Left lung (tissue), 10 donors: Measurements from ENCODE around the gene FUCA2. TPM values are rescaled to one million over a fixed set of nuclear protein-coding genes. Genes with fewer than 3 reads are reported as not detected.

ENCODE experiments used
- ATAC-seq: fragments of 200-7000 bp; cut with Tn5 transposase; one replicate; pipeline ENCODE4 v1.9.1; 2020; ENCODE audit warnings: moderate library complexity
- DNase-seq, 4 donors: peaks; one replicate each; pipeline ENCODE4 v3.0.0-alpha.2; 2013 to 2020
- H3K27ac ChIP-seq, 2 donors: fragments of 200-600 bp; sonication (generic) in 1 of 2; one replicate each; pipeline versions ENCODE4 v1.5.0 to v1.8.0; 2020 to 2021
- H3K27me3 ChIP-seq, 2 donors: fragments of 200-600 bp; sonication (generic) in 1 of 2; one replicate each; pipeline versions ENCODE4 v1.5.0 to v1.8.0; 2020 to 2021
- H3K36me3 ChIP-seq, 2 donors: fragments of 200-600 bp; sonication (generic) in 1 of 2; one replicate each; pipeline versions ENCODE4 v1.5.0 to v1.8.0; 2020 to 2021
- H3K4me1 ChIP-seq, 2 donors: fragments of 200-600 bp; one replicate each; pipeline ENCODE4 v1.8.0; 2021
- H3K4me3 ChIP-seq, 2 donors: fragments of 200-600 bp; sonication (generic) in 1 of 2; one replicate each; pipeline versions ENCODE4 v1.5.0 to v1.8.0; 2020 to 2021; ENCODE audit warnings: mild to moderate bottlenecking in 1 of 2
- H3K9me3 ChIP-seq, 2 donors: fragments of 200-600 bp; sonication (generic) in 1 of 2; one replicate each; pipeline versions ENCODE4 v1.5.0 to v1.8.0; 2020 to 2021
- CTCF ChIP-seq, 2 donors: fragments of 200-600 bp; sonication (generic) in 1 of 2; IDR thresholded peaks; one replicate each; pipeline versions ENCODE4 v1.5.0 to v1.8.0; 2021; ENCODE audit warnings: antibody characterized with exemption in 2 of 2
- intact Hi-C, 2 donors: fragments of 100-400 bp; cut with DNase I; formaldehyde crosslinking; loops; one replicate each; pipeline versions ENCODE4 v1.11.2 to v1.14.2; 2022
- polyA plus RNA-seq, 6 donors: library from polyadenylated mRNA; unstranded; fragments of 120-200 nt; gene quantifications; one replicate each; pipeline ENCODE4 v1.2.1, GENCODE V29; 2013; ENCODE audit not compliant: insufficient read length in 6 of 6
- total RNA-seq, 2 donors: library from RNA; stranded (reverse); fragmentation: NEBNext Ultra II Directional; extraction: Animal tissue kit (Norgen Biotek cat#: 25700); gene quantifications; one replicate each; pipeline ENCODE4 v1.2.1, GENCODE V29; 2021
- donor health status: DM: no; HTN: yes; CAD: no.
- donor health status: DM: no; HTN: no; CAD: no.

The FUCA2 gene
- total and polyA plus RNA-seq, 8 donors = 42.8 to 83.4 (median 50.7) TPM

- Histone ChIP-seq H3K4me3 (no peak overlapping the region), H3K36me3 (no peaks in the 10 kb centered on the region), H3K27ac (no peak overlapping the region), H3K4me1 (peaks cover 0 to 6% of the 10 kb centered on the region in 2 donors), H3K27me3 (no peaks in the 10 kb centered on the region), H3K9me3 (no peaks in the 10 kb centered on the region)
- no peak for TF ChIP-seq CTCF (IDR thresholded peaks at IDR 0.05)
- intact Hi-C loops = no loop called here
- DNase-seq (no peak), ATAC-seq (no peak)
These were observed 17.6 kb upstream of the FUCA2 start for GRCh38 chr6:143529095-143529494.

GRCh38 chr6:143528164-143528811, 16.8 kb upstream of the FUCA2 start:
- DNase-seq = no peak
- no peaks in the 10 kb centered on the region for H3K36me3 ChIP-seq
- peaks cover 0 to 6% of the 10 kb centered on the region in 2 donors for H3K4me1 ChIP-seq
- H3K27me3 ChIP-seq = no peaks in the 10 kb centered on the region
- H3K9me3 ChIP-seq = no peaks in the 10 kb centered on the region
- no peak overlapping the region for H3K27ac ChIP-seq
- ATAC-seq = no peak
- intact Hi-C loops = no loop called here
- TF ChIP-seq CTCF (IDR thresholded peaks at IDR 0.05) = no peak
- no peak overlapping the region for H3K4me3 ChIP-seq

GRCh38 chr6:143527677-143528076, 16.2 kb upstream of the FUCA2 start:
- no peak overlapping the region for H3K27ac ChIP-seq
- no peak for DNase-seq
- intact Hi-C loops = no loop called here
- TF ChIP-seq CTCF (IDR thresholded peaks at IDR 0.05) = no peak
- H3K9me3 ChIP-seq = no peaks in the 10 kb centered on the region
- ATAC-seq = no peak
- H3K36me3 ChIP-seq = no peaks in the 10 kb centered on the region
- no peak overlapping the region for H3K4me3 ChIP-seq
- H3K4me1 ChIP-seq = peaks cover 0 to 6% of the 10 kb centered on the region in 2 donors
- H3K27me3 ChIP-seq = no peaks in the 10 kb centered on the region

GRCh38 chr6:143525356-143525755, 13.8 kb upstream of the FUCA2 start:
- Histone ChIP-seq H3K27ac (no peak overlapping the region), H3K36me3 (no peaks in the 10 kb centered on the region), H3K9me3 (no peaks in the 10 kb centered on the region), H3K27me3 (no peaks in the 10 kb centered on the region), H3K4me3 (no peak overlapping the region), H3K4me1 (peaks cover 0 to 6% of the 10 kb centered on the region in 2 donors)
- no peak for ATAC-seq
- TF ChIP-seq CTCF (IDR thresholded peaks at IDR 0.05) = no peak
- intact Hi-C loops = no loop called here
- DNase-seq = no peak

- no peak for TF ChIP-seq CTCF (IDR thresholded peaks at IDR 0.05)
- no peaks in the 10 kb centered on the region for H3K36me3 ChIP-seq
- intact Hi-C loops = no loop called here
- no peaks in the 10 kb centered on the region for H3K4me1 ChIP-seq
- no peaks in the 10 kb centered on the region for H3K9me3 ChIP-seq
- no peak overlapping the region for H3K4me3 ChIP-seq
- DNase-seq (no peak), ATAC-seq (no peak)
- no peak overlapping the region for H3K27ac ChIP-seq
- no peaks in the 10 kb centered on the region for H3K27me3 ChIP-seq
These were observed 10.6 kb upstream of the FUCA2 start for GRCh38 chr6:143522039-143522600.
